IMR-90 (cell line): Measurements from ENCODE around the gene DBNDD1. TPM values are rescaled to one million over a fixed set of nuclear protein-coding genes. Genes with fewer than 3 reads are reported as not detected.

Source experiments
- BHLHE40 ChIP-seq: fragments of 150-350 bp; IDR thresholded peaks from 2 replicates; pipeline ENCODE4 v1.6.1; 2016; ENCODE audit warnings: mild to moderate bottlenecking, low read depth, low read length
- CHD1 ChIP-seq: IDR thresholded peaks from 2 replicates; pipeline ENCODE4 v1.6.1; 2012; ENCODE audit warnings: low read depth, low read length, improper control_type of control experiment
- MAFK ChIP-seq: IDR thresholded peaks from 2 replicates; pipeline ENCODE4 v1.6.1; 2012; ENCODE audit warnings: low read depth, low read length, improper control_type of control experiment
- NFE2L2 ChIP-seq: fragments of 150-350 bp; IDR thresholded peaks from 2 replicates; pipeline ENCODE4 v1.6.1; 2016; ENCODE audit warnings: low read depth, mild to moderate bottlenecking, low read length
- polyA plus RNA-seq, 3 experiments: library from polyadenylated mRNA; depleted of rRNA; stranded (reverse); fragments of >200 nt; gene quantifications; 2 replicates each; pipeline ENCODE4 v1.2.3, GENCODE V29; 2012; ENCODE audit warnings: low replicate concordance in 1 of 3
- total RNA-seq: library from RNA; depleted of rRNA; stranded (reverse); fragments of >200 nt; gene quantifications from 2 replicates; pipeline ENCODE4 v1.2.3, GENCODE V29; 2012
- TF ChIP-seq, protein P1 (sequence below): conservative IDR thresholded peaks from 2 replicates; pipeline ENCODE4 v1.5.1; 2012; ENCODE audit warnings: mild to moderate bottlenecking, low read depth, low read length, improper control_type of control experiment

DBNDD1 gene
- total and polyA plus RNA-seq, 2 of the 4 experiments (the other 2 are of a cell fraction), result 3.4 to 23.0 TPM

DNA sequence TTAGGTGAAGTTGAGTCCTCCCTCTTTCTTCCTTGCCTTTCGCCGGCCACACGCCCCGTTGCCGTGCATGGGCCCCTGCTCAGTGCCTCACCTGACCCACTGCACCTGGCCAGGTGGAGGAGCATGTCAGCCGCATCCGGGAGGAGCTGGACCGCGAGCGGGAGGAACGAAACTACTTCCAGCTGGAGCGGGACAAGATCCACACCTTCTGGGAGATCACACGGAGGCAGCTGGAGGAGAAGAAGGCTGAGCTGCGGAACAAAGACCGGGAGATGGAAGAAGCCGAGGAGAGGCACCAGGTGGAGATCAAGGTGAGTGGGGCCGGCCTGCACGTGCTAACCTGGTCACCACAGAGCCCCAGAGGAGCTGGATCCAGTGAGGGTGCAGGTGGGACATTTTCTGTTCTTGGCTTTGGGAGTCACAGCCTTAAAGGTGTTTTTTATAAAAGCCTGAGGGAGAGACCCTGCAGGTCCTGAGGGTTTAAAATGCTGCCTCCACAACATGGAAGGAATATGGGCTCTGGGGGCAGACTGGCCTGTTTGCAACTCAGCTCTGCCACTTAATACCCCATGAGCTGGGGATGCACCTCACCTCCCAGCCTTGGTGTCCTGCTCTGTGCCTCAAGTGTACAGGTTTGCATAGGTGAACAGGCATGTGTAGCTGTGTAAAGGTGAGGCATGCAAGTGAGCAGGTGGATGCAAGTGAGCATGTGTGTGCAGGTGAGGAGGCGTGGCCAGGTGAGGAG is 12.1 kb upstream of the DBNDD1 start (continued):
- TF ChIP-seq, protein P1, sequence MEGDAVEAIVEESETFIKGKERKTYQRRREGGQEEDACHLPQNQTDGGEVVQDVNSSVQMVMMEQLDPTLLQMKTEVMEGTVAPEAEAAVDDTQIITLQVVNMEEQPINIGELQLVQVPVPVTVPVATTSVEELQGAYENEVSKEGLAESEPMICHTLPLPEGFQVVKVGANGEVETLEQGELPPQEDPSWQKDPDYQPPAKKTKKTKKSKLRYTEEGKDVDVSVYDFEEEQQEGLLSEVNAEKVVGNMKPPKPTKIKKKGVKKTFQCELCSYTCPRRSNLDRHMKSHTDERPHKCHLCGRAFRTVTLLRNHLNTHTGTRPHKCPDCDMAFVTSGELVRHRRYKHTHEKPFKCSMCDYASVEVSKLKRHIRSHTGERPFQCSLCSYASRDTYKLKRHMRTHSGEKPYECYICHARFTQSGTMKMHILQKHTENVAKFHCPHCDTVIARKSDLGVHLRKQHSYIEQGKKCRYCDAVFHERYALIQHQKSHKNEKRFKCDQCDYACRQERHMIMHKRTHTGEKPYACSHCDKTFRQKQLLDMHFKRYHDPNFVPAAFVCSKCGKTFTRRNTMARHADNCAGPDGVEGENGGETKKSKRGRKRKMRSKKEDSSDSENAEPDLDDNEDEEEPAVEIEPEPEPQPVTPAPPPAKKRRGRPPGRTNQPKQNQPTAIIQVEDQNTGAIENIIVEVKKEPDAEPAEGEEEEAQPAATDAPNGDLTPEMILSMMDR, result no peak
- TF ChIP-seq BHLHE40 (no peak), NFE2L2 (no peak), CHD1 (no peak), MAFK (no peak)
